WERI-Rb-1 (cell line): ENCODE measurements around the gene LCTL.

Experiments
- DNase-seq: peaks from one replicate; pipeline ENCODE4 v3.0.0-alpha.2; 2020
- H3K27ac ChIP-seq: fragments of 250-450 bp; sonication (Bioruptor Pico); 2 replicates; pipeline ENCODE4 v1.5.1; 2020; ENCODE audit warnings: mild to moderate bottlenecking, moderate library complexity
- H3K27me3 ChIP-seq: fragments of 250-450 bp; sonication (Bioruptor Pico); 2 replicates; pipeline ENCODE4 v1.5.1; 2021; ENCODE audit warnings: mild to moderate bottlenecking, low read depth, moderate library complexity; ENCODE audit not compliant: insufficient read depth, severe bottlenecking
- H3K36me3 ChIP-seq: fragments of 250-450 bp; sonication (Bioruptor Pico); 2 replicates; pipeline ENCODE4 v1.5.1; 2020; ENCODE audit warnings: mild to moderate bottlenecking, moderate library complexity
- H3K4me3 ChIP-seq: 2 replicates; pipeline ENCODE4 v1.5.1; 2011; ENCODE audit warnings: low read depth, mild to moderate bottlenecking, control low read depth, low read length
- H3K9me3 ChIP-seq: fragments of 250-450 bp; sonication (Bioruptor Pico); 2 replicates; pipeline ENCODE4 v1.5.1; 2021; ENCODE audit warnings: mild to moderate bottlenecking, moderate library complexity; ENCODE audit not compliant: severe bottlenecking
- TF ChIP-seq, protein P1 (sequence below): IDR thresholded peaks from 2 replicates; pipeline ENCODE4 v1.5.1; 2011; ENCODE audit warnings: low read depth, mild to moderate bottlenecking, control low read depth, inconsistent platforms, low read length

LCTL gene

DNA sequence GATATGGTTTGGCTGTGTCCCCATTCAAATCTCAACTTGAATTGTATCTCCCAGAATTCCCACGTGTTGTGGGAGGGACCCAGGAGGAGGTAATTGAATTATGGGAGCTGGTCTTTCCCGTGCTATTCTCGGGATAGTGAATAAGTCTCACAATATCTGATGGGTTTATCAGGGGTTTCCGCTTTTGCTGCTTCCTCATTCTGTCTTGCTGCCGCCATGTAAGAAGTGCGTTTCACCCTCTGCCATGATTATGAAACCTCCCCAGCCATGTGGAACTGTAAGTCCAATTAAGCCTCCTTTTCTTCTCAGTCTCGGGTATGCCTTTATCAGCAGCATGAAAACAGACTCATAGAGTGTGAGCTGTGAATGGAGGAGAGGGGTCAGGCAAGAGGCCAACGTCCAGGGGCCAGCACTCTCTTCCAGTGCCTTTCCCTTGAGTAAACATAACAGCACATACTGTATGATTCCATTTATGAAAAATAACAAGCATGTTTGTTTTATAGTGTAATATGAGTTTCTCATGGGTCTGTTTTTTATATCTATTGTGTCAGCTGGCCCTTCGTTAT lies 16.3 kb upstream of the LCTL start:
- Histone ChIP-seq H3K27ac (no peak overlapping the region), H3K9me3 (no peaks in the 10 kb centered on the region), H3K36me3 (no peaks in the 10 kb centered on the region), H3K27me3 (no peaks in the 10 kb centered on the region), H3K4me3 (no peak overlapping the region)
- DNase-seq, result no peak
- TF ChIP-seq, protein P1, sequence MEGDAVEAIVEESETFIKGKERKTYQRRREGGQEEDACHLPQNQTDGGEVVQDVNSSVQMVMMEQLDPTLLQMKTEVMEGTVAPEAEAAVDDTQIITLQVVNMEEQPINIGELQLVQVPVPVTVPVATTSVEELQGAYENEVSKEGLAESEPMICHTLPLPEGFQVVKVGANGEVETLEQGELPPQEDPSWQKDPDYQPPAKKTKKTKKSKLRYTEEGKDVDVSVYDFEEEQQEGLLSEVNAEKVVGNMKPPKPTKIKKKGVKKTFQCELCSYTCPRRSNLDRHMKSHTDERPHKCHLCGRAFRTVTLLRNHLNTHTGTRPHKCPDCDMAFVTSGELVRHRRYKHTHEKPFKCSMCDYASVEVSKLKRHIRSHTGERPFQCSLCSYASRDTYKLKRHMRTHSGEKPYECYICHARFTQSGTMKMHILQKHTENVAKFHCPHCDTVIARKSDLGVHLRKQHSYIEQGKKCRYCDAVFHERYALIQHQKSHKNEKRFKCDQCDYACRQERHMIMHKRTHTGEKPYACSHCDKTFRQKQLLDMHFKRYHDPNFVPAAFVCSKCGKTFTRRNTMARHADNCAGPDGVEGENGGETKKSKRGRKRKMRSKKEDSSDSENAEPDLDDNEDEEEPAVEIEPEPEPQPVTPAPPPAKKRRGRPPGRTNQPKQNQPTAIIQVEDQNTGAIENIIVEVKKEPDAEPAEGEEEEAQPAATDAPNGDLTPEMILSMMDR, result no peak

DNA sequence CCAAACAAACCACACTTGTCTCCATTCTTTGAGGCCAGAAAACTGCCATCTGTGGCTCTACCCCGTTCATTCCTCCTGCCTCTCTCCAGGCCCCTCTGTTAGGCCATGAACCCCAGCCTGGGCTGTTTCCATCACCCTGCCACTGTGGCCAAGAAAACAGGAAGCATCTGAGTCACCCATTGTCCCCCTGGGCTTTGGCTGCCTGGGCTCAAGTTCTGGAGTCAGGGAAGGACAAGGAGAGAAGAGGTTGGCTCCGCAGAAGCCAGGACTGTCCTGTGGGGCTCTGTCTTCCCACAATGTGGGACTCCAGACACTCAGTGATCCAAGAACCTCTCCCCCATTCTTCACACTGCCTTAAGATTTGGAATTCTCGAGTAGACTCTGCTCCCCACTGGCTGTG lies 14.8 kb upstream of the LCTL start:
- H3K4me3 ChIP-seq, result no peak overlapping the region
- no peaks in the 10 kb centered on the region for H3K36me3 ChIP-seq
- H3K27me3 ChIP-seq, result no peaks in the 10 kb centered on the region
- TF ChIP-seq, protein P1, result no peak
- H3K27ac ChIP-seq, result no peak overlapping the region
- no peak for DNase-seq
- no peaks in the 10 kb centered on the region for H3K9me3 ChIP-seq

DNA sequence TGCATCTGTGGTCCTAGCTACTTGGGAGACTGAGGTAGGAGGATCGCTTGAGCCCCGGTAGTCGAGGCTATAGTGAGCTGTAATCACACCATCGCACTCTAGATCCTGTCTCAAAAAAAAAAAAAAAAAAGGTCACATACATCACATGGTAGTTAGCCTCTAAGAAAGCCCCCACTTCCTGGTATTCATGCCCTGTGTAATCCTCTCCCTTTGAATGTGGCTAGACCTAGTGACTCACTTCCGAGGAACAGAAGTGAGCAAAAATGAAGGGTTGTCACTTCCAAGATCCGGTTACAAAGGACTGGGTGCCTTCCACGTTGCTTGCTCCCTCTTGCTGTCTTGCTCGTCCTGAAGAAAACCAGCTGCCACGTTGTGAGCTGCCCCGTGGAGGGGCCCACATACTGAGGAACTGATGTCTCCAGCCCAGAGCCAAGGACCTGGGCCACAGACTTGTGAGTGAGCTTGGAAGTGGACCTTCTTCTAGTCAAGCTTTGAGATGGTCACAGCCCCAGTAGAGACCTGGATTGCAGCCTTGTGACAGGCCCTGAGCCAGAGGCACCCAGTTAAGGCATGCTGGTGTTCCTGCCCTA lies 12.6 kb upstream of the LCTL start:
- Histone ChIP-seq H3K9me3 (no peaks in the 10 kb centered on the region), H3K27me3 (no peaks in the 10 kb centered on the region), H3K36me3 (no peaks in the 10 kb centered on the region), H3K4me3 (no peak overlapping the region), H3K27ac (no peak overlapping the region)
- TF ChIP-seq, protein P1, result no peak
- DNase-seq, result no peak

DNA sequence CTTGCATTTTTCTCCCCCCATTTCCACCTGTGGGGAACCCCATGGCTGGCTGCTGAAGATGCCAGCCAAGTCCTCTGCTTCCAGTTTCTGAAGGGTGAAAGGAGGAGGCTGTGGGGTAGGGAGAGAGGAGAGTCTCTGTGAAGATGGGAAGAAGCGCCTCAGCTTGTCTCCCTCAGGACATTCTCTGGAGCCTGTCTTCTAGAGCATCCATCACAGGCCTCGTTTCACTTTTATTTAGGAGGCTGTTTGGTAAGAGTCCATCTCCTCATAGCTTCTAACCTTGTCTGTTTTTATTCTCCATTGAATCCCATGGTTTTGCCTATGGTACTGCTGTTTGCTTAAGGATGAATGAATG lies 8.8 kb upstream of the LCTL start:
- no peak overlapping the region for H3K27ac ChIP-seq
- H3K4me3 ChIP-seq, result no peak overlapping the region
- TF ChIP-seq, protein P1, result no peak
- no peaks in the 10 kb centered on the region for H3K27me3 ChIP-seq
- no peak for DNase-seq
- H3K36me3 ChIP-seq, result no peaks in the 10 kb centered on the region
- H3K9me3 ChIP-seq, result no peaks in the 10 kb centered on the region

DNA sequence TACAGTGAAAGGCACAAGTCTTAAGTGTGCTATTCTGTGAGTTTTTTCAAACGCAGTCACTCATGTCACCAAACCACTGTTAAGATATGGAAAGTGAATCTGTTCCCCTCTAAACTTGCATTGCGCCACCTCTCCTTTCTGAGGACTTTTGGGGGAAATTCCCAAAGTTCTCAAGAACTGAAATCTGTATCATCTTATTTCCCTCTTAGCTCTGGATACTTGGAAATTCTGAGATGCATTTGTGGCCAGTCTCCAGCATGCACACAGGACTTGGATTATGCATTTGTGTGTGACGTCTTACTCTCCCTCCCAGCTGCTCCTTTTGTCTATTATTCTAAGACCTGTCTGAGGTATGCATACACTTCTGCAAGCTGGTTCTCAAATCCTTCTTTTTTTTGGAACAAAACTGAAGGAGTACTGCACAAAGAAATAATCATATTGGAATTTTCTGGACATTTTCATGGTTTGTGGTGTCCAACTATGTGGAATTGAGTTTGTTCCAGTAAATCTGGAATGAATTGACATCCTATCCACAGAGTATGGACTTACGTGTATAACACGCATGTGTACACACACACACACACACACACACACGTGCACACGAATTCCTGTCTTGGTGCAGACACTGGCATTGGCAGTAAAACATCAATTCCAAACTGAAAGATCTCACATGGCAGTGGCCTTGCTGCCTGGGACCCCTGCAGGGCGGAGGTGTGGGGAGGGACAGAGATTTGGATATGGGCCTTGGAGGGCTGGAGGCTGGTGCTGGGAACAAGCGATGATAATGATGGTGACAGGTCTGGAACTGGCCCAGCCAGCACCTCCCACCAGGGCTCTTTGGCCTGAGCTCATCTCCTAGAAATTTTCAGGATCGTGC lies 8.2 kb upstream of the LCTL start:
- no peaks in the 10 kb centered on the region for H3K36me3 ChIP-seq
- TF ChIP-seq, protein P1, result no peak
- no peaks in the 10 kb centered on the region for H3K27me3 ChIP-seq
- no peak overlapping the region for H3K4me3 ChIP-seq
- DNase-seq, result no peak
- no peak overlapping the region for H3K27ac ChIP-seq
- H3K9me3 ChIP-seq, result no peaks in the 10 kb centered on the region
